Measurements from ENCODE around the gene CNEP1R1. TPM values are rescaled to one million over a fixed set of nuclear protein-coding genes. Genes with fewer than 3 reads are reported as not detected.

The CNEP1R1 gene
- total and polyA plus RNA-seq, 2 experiments from 2014 or later: 13.8 to 30.3 TPM

DNA sequence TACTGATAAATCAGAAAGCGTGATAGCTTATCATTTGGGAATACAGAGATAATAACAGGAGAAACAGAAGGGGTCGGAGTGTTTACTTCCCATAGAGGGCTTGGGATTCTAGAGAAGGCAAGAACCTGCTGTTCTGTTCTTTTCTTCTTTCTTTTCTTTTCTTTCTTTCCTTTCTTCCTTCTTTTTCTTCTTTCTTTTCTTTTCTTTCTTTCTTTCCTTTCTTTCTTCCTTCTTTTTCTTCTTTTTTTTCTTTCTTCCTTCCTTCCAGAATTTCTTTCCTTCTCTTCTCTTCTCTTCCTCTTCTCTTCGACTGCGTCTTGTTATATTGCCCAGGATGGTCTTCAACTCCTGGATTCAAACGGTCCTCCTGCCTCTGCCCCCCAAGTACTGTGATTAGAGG, 18.3 kb downstream of the CNEP1R1 start:
- no peaks in the 10 kb centered on the region for H3F3A ChIP-seq (replicated peaks; ENCODE audit: low read depth)
- Mint-ChIP-seq H3K36me3 (ENCODE audit: low read depth) (no peaks in the 10 kb centered on the region), H3K9me3 (no peaks in the 10 kb centered on the region), H3K27ac (no peak overlapping the region), H3K27me3 (ENCODE audit: insufficient read depth, low read depth, poor library complexity) (peaks cover 3% of the 10 kb centered on the region), H3K4me3 (no peak overlapping the region), H3K4me1 (peaks cover 5% of the 10 kb centered on the region)
- no peak overlapping the region; the same call in 1 of the 2 replicates for H2AFZ ChIP-seq
- TF ChIP-seq CREB1 (CRISPR knock-in tag; IDR thresholded peaks at IDR 0.05; ENCODE audit: low read depth): no peak
- no peak for TF ChIP-seq STAT1 (IDR thresholded peaks at IDR 0.05; ENCODE audit: unreplicated experiment)
- TF ChIP-seq ZNF114 (CRISPR knock-in tag; IDR thresholded peaks at IDR 0.05): no peak
- TF ChIP-seq, protein P1, sequence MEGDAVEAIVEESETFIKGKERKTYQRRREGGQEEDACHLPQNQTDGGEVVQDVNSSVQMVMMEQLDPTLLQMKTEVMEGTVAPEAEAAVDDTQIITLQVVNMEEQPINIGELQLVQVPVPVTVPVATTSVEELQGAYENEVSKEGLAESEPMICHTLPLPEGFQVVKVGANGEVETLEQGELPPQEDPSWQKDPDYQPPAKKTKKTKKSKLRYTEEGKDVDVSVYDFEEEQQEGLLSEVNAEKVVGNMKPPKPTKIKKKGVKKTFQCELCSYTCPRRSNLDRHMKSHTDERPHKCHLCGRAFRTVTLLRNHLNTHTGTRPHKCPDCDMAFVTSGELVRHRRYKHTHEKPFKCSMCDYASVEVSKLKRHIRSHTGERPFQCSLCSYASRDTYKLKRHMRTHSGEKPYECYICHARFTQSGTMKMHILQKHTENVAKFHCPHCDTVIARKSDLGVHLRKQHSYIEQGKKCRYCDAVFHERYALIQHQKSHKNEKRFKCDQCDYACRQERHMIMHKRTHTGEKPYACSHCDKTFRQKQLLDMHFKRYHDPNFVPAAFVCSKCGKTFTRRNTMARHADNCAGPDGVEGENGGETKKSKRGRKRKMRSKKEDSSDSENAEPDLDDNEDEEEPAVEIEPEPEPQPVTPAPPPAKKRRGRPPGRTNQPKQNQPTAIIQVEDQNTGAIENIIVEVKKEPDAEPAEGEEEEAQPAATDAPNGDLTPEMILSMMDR (conservative IDR thresholded peaks at IDR 0.05; ENCODE audit: low read depth in 2 of 2): no peak
- TF ChIP-seq POLR2AphosphoS5 (IDR thresholded peaks at IDR 0.05; ENCODE audit: low read depth): no peak
- TF ChIP-seq, protein P2, sequence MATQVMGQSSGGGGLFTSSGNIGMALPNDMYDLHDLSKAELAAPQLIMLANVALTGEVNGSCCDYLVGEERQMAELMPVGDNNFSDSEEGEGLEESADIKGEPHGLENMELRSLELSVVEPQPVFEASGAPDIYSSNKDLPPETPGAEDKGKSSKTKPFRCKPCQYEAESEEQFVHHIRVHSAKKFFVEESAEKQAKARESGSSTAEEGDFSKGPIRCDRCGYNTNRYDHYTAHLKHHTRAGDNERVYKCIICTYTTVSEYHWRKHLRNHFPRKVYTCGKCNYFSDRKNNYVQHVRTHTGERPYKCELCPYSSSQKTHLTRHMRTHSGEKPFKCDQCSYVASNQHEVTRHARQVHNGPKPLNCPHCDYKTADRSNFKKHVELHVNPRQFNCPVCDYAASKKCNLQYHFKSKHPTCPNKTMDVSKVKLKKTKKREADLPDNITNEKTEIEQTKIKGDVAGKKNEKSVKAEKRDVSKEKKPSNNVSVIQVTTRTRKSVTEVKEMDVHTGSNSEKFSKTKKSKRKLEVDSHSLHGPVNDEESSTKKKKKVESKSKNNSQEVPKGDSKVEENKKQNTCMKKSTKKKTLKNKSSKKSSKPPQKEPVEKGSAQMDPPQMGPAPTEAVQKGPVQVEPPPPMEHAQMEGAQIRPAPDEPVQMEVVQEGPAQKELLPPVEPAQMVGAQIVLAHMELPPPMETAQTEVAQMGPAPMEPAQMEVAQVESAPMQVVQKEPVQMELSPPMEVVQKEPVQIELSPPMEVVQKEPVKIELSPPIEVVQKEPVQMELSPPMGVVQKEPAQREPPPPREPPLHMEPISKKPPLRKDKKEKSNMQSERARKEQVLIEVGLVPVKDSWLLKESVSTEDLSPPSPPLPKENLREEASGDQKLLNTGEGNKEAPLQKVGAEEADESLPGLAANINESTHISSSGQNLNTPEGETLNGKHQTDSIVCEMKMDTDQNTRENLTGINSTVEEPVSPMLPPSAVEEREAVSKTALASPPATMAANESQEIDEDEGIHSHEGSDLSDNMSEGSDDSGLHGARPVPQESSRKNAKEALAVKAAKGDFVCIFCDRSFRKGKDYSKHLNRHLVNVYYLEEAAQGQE (IDR thresholded peaks at IDR 0.05; ENCODE audit: unreplicated experiment): no peak
- no peak for TF ChIP-seq NANOG (IDR thresholded peaks at IDR 0.05; ENCODE audit: borderline replicate concordance)
- TF ChIP-seq ZNF331 (CRISPR knock-in tag; IDR thresholded peaks at IDR 0.05; ENCODE audit: low read depth): no peak
- no peak for TF ChIP-seq JUNB (IDR thresholded peaks at IDR 0.05; ENCODE audit: unreplicated experiment)
- no peak for TF ChIP-seq EZH2phosphoT487 (IDR thresholded peaks at IDR 0.05; ENCODE audit: unreplicated experiment)
- DNase-seq (ENCODE audit: low spot score): no peak
- no peaks in the 10 kb centered on the region for H4K20me1 ChIP-seq (replicated peaks; ENCODE audit: insufficient read depth)
- no peak overlapping the region for H3K4me3 ChIP-seq
- no peak overlapping the region for H3K27ac ChIP-seq (ENCODE audit: low read depth)
- no peaks in the 10 kb centered on the region for H3K79me2 ChIP-seq (replicated peaks; ENCODE audit: insufficient read depth)
- H3K9me2 ChIP-seq (ENCODE audit: insufficient read depth): no peaks in the 10 kb centered on the region
- no peak overlapping the region for H3K4me2 ChIP-seq
- ATAC-seq: no peak
- H3K27me3 ChIP-seq (ENCODE audit: insufficient read depth): no peaks in the 10 kb centered on the region
- peaks cover 5% of the 10 kb centered on the region; the same call in 1 of the 2 replicates for H3K4me1 ChIP-seq (ENCODE audit: insufficient read depth)
- no peaks in the 10 kb centered on the region; the same call in 1 of the 2 replicates for H3K36me3 ChIP-seq (ENCODE audit: insufficient read depth)

DNA sequence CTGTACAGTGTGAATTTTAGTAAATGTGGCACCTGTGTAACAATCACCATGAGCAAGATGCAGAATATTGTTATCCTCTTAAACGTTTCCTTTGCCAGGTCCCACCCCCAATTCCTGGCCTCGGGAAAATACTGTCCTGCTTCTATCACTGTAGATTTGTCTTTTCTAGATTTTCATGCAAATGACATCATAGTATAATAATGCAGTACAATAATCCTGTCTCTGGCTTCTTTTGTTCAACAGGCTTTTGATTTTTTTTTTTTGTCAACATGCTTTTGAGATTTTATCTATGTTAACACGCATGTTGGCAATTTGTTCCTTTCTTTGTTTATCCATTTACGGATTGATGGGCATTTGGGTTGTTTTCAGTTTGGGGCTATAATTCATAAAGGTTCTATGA, 20.4 kb downstream of the CNEP1R1 start:
- H3F3A ChIP-seq (replicated peaks; ENCODE audit: low read depth): no peaks in the 10 kb centered on the region
- no peak overlapping the region for H3K4me3 Mint-ChIP-seq
- H3K36me3 ChIP-seq (ENCODE audit: insufficient read depth): no peaks in the 10 kb centered on the region; the same call in 1 of the 2 replicates
- H4K20me1 ChIP-seq (replicated peaks; ENCODE audit: insufficient read depth): no peaks in the 10 kb centered on the region
- no peak overlapping the region for H3K27ac ChIP-seq (ENCODE audit: low read depth)
- no peaks in the 10 kb centered on the region for H3K9me2 ChIP-seq (ENCODE audit: insufficient read depth)
- H3K79me2 ChIP-seq (replicated peaks; ENCODE audit: insufficient read depth): no peaks in the 10 kb centered on the region
- H3K4me2 ChIP-seq: no peak overlapping the region
- no peaks in the 10 kb centered on the region for H3K27me3 ChIP-seq (ENCODE audit: insufficient read depth)
- ATAC-seq (no peak), DNase-seq (ENCODE audit: low spot score) (no peak)
- H3K4me1 Mint-ChIP-seq: no peaks in the 10 kb centered on the region
- no peaks in the 10 kb centered on the region for H3K9me3 Mint-ChIP-seq
- H3K4me3 ChIP-seq: no peak overlapping the region
- H2AFZ ChIP-seq: no peak overlapping the region
- no peaks in the 10 kb centered on the region for H3K4me1 ChIP-seq (ENCODE audit: insufficient read depth)
- H3K27me3 Mint-ChIP-seq (ENCODE audit: insufficient read depth, low read depth, poor library complexity): peaks cover 3% of the 10 kb centered on the region
- no peaks in the 10 kb centered on the region for H3K36me3 Mint-ChIP-seq (ENCODE audit: low read depth)
- H3K27ac Mint-ChIP-seq: no peak overlapping the region
- TF ChIP-seq, protein P3, sequence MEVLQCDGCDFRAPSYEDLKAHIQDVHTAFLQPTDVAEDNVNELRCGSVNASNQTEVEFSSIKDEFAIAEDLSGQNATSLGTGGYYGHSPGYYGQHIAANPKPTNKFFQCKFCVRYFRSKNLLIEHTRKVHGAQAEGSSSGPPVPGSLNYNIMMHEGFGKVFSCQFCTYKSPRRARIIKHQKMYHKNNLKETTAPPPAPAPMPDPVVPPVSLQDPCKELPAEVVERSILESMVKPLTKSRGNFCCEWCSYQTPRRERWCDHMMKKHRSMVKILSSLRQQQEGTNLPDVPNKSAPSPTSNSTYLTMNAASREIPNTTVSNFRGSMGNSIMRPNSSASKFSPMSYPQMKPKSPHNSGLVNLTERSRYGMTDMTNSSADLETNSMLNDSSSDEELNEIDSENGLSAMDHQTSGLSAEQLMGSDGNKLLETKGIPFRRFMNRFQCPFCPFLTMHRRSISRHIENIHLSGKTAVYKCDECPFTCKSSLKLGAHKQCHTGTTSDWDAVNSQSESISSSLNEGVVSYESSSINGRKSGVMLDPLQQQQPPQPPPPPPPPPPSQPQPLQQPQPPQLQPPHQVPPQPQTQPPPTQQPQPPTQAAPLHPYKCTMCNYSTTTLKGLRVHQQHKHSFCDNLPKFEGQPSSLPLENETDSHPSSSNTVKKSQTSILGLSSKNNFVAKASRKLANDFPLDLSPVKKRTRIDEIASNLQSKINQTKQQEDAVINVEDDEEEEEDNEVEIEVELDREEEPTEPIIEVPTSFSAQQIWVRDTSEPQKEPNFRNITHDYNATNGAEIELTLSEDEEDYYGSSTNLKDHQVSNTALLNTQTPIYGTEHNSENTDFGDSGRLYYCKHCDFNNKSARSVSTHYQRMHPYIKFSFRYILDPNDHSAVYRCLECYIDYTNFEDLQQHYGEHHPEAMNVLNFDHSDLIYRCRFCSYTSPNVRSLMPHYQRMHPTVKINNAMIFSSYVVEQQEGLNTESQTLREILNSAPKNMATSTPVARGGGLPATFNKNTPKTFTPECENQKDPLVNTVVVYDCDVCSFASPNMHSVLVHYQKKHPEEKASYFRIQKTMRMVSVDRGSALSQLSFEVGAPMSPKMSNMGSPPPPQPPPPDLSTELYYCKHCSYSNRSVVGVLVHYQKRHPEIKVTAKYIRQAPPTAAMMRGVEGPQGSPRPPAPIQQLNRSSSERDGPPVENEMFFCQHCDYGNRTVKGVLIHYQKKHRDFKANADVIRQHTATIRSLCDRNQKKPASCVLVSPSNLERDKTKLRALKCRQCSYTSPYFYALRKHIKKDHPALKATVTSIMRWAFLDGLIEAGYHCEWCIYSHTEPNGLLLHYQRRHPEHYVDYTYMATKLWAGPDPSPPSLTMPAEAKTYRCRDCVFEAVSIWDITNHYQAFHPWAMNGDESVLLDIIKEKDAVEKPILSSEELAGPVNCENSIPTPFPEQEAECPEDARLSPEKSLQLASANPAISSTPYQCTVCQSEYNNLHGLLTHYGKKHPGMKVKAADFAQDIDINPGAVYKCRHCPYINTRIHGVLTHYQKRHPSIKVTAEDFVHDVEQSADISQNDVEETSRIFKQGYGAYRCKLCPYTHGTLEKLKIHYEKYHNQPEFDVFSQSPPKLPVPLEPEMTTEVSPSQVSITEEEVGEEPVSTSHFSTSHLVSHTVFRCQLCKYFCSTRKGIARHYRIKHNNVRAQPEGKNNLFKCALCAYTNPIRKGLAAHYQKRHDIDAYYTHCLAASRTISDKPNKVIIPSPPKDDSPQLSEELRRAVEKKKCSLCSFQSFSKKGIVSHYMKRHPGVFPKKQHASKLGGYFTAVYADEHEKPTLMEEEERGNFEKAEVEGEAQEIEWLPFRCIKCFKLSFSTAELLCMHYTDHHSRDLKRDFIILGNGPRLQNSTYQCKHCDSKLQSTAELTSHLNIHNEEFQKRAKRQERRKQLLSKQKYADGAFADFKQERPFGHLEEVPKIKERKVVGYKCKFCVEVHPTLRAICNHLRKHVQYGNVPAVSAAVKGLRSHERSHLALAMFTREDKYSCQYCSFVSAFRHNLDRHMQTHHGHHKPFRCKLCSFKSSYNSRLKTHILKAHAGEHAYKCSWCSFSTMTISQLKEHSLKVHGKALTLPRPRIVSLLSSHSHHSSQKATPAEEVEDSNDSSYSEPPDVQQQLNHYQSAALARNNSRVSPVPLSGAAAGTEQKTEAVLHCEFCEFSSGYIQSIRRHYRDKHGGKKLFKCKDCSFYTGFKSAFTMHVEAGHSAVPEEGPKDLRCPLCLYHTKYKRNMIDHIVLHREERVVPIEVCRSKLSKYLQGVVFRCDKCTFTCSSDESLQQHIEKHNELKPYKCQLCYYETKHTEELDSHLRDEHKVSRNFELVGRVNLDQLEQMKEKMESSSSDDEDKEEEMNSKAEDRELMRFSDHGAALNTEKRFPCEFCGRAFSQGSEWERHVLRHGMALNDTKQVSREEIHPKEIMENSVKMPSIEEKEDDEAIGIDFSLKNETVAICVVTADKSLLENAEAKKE (CRISPR knock-in tag; IDR thresholded peaks at IDR 0.05): no peak
- TF ChIP-seq CREB1 (CRISPR knock-in tag; IDR thresholded peaks at IDR 0.05; ENCODE audit: low read depth) (no peak), EZH2 (IDR thresholded peaks at IDR 0.05; ENCODE audit: low read depth, unreplicated experiment) (no peak)
